ENCODE data around the gene AGTPBP1.

Gene AGTPBP1

GRCh38 chr9:85536514-85536913 is 205.2 kb downstream of the AGTPBP1 start:
- Histone ChIP-seq H3K27me3 (ENCODE audit: control insufficient read depth, insufficient read depth, low read length) (no peaks in the 10 kb centered on the region), H3K9ac (ENCODE audit: low read length) (no peak overlapping the region), H3K27ac (ENCODE audit: low read depth, low read length) (no peak overlapping the region), H3K36me3 (ENCODE audit: control insufficient read depth, insufficient read depth, low read length) (no peaks in the 10 kb centered on the region), H3K4me3 (ENCODE audit: low read depth, low read length) (no peak overlapping the region), H3K9me3 (ENCODE audit: control insufficient read depth, insufficient read depth, low read depth, low read length) (no peaks in the 10 kb centered on the region), H3K4me1 (ENCODE audit: control insufficient read depth, insufficient read depth, low read length) (no peaks in the 10 kb centered on the region)

DNA sequence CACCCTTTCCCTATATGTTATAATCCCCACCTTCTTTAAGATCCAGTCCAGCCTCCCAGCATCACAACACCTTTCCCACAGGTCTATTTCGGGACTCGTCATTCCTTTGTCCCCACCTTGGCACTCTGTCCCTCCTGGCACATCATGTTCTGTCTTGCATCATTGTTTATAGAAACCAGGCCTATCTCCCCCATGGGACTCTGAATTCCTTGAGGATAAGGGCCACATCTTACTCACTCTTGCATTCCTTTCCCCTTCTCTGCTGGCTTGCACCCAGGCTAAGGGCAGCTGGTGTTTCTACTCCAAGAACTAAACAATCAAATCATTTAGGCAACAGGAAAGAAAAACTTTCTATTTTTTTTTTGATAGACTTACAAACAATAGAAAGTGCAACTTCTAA is 205.7 kb downstream of the AGTPBP1 start:
- H3K4me3 ChIP-seq (ENCODE audit: low read depth, low read length), result no peak overlapping the region

GRCh38 chr9:85534340-85534739 is 207.4 kb downstream of the AGTPBP1 start:
- Histone ChIP-seq H3K9me3 (ENCODE audit: control insufficient read depth, insufficient read depth, low read depth, low read length) (no peaks in the 10 kb centered on the region), H3K27me3 (ENCODE audit: control insufficient read depth, insufficient read depth, low read length) (no peaks in the 10 kb centered on the region), H3K9ac (ENCODE audit: low read length) (no peak overlapping the region), H3K36me3 (ENCODE audit: control insufficient read depth, insufficient read depth, low read length) (no peaks in the 10 kb centered on the region), H3K27ac (ENCODE audit: low read depth, low read length) (no peak overlapping the region), H3K4me1 (ENCODE audit: control insufficient read depth, insufficient read depth, low read length) (no peaks in the 10 kb centered on the region), H3K4me3 (ENCODE audit: low read depth, low read length) (no peak overlapping the region)

More for the DNA sequence above, 205.7 kb downstream of the AGTPBP1 start:
- no peaks in the 10 kb centered on the region for H3K36me3 ChIP-seq (ENCODE audit: control insufficient read depth, insufficient read depth, low read length)
- H3K27ac ChIP-seq (ENCODE audit: low read depth, low read length), result no peak overlapping the region
- H3K9me3 ChIP-seq (ENCODE audit: control insufficient read depth, insufficient read depth, low read depth, low read length), result no peaks in the 10 kb centered on the region
- H3K9ac ChIP-seq (ENCODE audit: low read length), result no peak overlapping the region
- no peaks in the 10 kb centered on the region for H3K27me3 ChIP-seq (ENCODE audit: control insufficient read depth, insufficient read depth, low read length)
- H3K4me1 ChIP-seq (ENCODE audit: control insufficient read depth, insufficient read depth, low read length), result no peaks in the 10 kb centered on the region

- Histone ChIP-seq H3K36me3 (ENCODE audit: control insufficient read depth, insufficient read depth, low read length) (no peaks in the 10 kb centered on the region), H3K27me3 (ENCODE audit: control insufficient read depth, insufficient read depth, low read length) (no peaks in the 10 kb centered on the region), H3K9me3 (ENCODE audit: control insufficient read depth, insufficient read depth, low read depth, low read length) (no peaks in the 10 kb centered on the region), H3K27ac (ENCODE audit: low read depth, low read length) (no peak overlapping the region), H3K9ac (ENCODE audit: low read length) (no peak overlapping the region), H3K4me3 (ENCODE audit: low read depth, low read length) (no peak overlapping the region), H3K4me1 (ENCODE audit: control insufficient read depth, insufficient read depth, low read length) (no peaks in the 10 kb centered on the region)
Observed at GRCh38 chr9:85533538-85533937, 208.2 kb downstream of the AGTPBP1 start.

GRCh38 chr9:85530721-85531120 is 211.0 kb downstream of the AGTPBP1 start:
- H3K27ac ChIP-seq (ENCODE audit: low read depth, low read length), result no peak overlapping the region
- no peak overlapping the region for H3K4me3 ChIP-seq (ENCODE audit: low read depth, low read length)
- H3K27me3 ChIP-seq (ENCODE audit: control insufficient read depth, insufficient read depth, low read length), result peaks cover under 1% of the 10 kb centered on the region; the same call in 1 of the 2 replicates
- H3K36me3 ChIP-seq (ENCODE audit: control insufficient read depth, insufficient read depth, low read length), result no peaks in the 10 kb centered on the region
- no peaks in the 10 kb centered on the region for H3K4me1 ChIP-seq (ENCODE audit: control insufficient read depth, insufficient read depth, low read length)
- no peaks in the 10 kb centered on the region for H3K9me3 ChIP-seq (ENCODE audit: control insufficient read depth, insufficient read depth, low read depth, low read length)
- no peak overlapping the region for H3K9ac ChIP-seq (ENCODE audit: low read length)

DNA sequence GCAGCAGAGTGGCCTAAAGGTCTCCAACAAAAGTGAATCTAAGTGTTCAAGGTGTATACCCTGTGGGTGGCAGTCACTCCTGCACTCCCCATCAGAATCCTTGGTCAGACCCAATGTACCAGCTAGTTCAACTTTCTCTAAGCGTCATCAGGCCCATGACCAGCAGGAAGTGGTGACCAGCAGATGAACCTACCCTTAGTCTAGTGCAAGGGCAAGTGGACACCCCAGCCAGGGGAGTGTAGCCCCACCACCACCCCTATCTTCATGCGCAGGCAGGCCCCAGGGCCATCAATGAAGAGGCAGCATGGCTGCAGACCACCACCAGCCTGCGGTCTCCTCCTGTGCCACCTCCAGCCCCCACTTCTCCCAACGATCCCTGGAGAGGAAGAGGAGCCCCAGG is 213.1 kb downstream of the AGTPBP1 start:
- no peak overlapping the region for H3K9ac ChIP-seq (ENCODE audit: low read length)
- no peaks in the 10 kb centered on the region for H3K36me3 ChIP-seq (ENCODE audit: control insufficient read depth, insufficient read depth, low read length)
- no peak overlapping the region for H3K27ac ChIP-seq (ENCODE audit: low read depth, low read length)

GRCh38 chr9:85528142-85528541 is 213.6 kb downstream of the AGTPBP1 start:
- H3K4me3 ChIP-seq (ENCODE audit: low read depth, low read length), result no peak overlapping the region
- peaks cover 25% of the 10 kb centered on the region for H3K27me3 ChIP-seq (ENCODE audit: control insufficient read depth, insufficient read depth, low read length)
- H3K36me3 ChIP-seq (ENCODE audit: control insufficient read depth, insufficient read depth, low read length), result no peaks in the 10 kb centered on the region
- H3K4me1 ChIP-seq (ENCODE audit: control insufficient read depth, insufficient read depth, low read length), result no peaks in the 10 kb centered on the region; the same call in 1 of the 2 replicates
- no peaks in the 10 kb centered on the region for H3K9me3 ChIP-seq (ENCODE audit: control insufficient read depth, insufficient read depth, low read depth, low read length)
- H3K27ac ChIP-seq (ENCODE audit: low read depth, low read length), result no peak overlapping the region
- H3K9ac ChIP-seq (ENCODE audit: low read length), result no peak overlapping the region

More for the DNA sequence above, 213.1 kb downstream of the AGTPBP1 start:
- Histone ChIP-seq H3K4me1 (ENCODE audit: control insufficient read depth, insufficient read depth, low read length) (no peaks in the 10 kb centered on the region), H3K27me3 (ENCODE audit: control insufficient read depth, insufficient read depth, low read length) (peaks cover 21% of the 10 kb centered on the region), H3K9me3 (ENCODE audit: control insufficient read depth, insufficient read depth, low read depth, low read length) (no peaks in the 10 kb centered on the region), H3K4me3 (ENCODE audit: low read depth, low read length) (no peak overlapping the region)

DNA sequence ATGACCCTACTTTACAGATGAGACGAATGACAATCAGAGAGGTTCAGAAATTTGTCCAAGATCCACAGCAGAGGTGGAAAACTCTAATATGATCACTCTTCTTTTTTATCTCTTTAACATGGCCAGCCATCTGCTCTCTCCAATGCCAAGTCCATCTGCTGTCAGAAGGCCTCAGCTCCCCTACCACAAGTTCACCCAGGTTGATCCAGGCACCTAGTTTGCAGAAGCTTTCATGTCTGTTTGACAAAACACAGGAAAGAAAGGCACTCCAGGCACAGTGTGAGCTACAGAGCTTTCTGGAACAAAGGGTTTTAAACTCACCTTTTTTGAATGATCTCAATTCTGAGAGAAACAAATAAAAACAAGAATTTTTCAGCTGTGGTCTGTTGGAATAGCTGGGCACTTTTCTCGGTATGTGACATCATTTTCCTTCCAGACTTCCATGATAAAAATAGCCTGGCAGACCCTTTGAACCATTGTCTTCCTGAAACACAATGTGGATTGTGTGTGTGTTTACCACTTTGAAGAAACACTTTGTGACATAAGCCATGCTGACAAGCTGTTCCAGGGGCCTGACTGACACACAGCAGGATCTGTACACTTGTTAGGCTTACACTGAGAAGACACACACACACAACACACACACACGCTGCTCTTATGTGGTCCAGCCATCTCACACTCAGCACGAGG is 214.3 kb downstream of the AGTPBP1 start:
- Histone ChIP-seq H3K4me3 (ENCODE audit: low read depth, low read length) (no peak overlapping the region), H3K36me3 (ENCODE audit: control insufficient read depth, insufficient read depth, low read length) (no peaks in the 10 kb centered on the region), H3K27me3 (ENCODE audit: control insufficient read depth, insufficient read depth, low read length) (peaks cover 32% of the 10 kb centered on the region), H3K9ac (ENCODE audit: low read length) (no peak overlapping the region), H3K4me1 (ENCODE audit: control insufficient read depth, insufficient read depth, low read length) (no peaks in the 10 kb centered on the region; the same call in 1 of the 2 replicates), H3K27ac (ENCODE audit: low read depth, low read length) (no peak overlapping the region), H3K9me3 (ENCODE audit: control insufficient read depth, insufficient read depth, low read depth, low read length) (no peaks in the 10 kb centered on the region)

GRCh38 chr9:85524531-85524930 is 217.2 kb downstream of the AGTPBP1 start:
- Histone ChIP-seq H3K9me3 (ENCODE audit: control insufficient read depth, insufficient read depth, low read depth, low read length) (no peaks in the 10 kb centered on the region), H3K4me1 (ENCODE audit: control insufficient read depth, insufficient read depth, low read length) (no peaks in the 10 kb centered on the region; the same call in 1 of the 2 replicates), H3K27me3 (ENCODE audit: control insufficient read depth, insufficient read depth, low read length) (peaks cover 47% of the 10 kb centered on the region), H3K36me3 (ENCODE audit: control insufficient read depth, insufficient read depth, low read length) (no peaks in the 10 kb centered on the region), H3K27ac (ENCODE audit: low read depth, low read length) (no peak overlapping the region), H3K9ac (ENCODE audit: low read length) (no peak overlapping the region), H3K4me3 (ENCODE audit: low read depth, low read length) (no peak overlapping the region)

- no peaks in the 10 kb centered on the region for H3K36me3 ChIP-seq (ENCODE audit: control insufficient read depth, insufficient read depth, low read length)
- H3K9me3 ChIP-seq (ENCODE audit: control insufficient read depth, insufficient read depth, low read depth, low read length), result no peaks in the 10 kb centered on the region
- H3K27ac ChIP-seq (ENCODE audit: low read depth, low read length), result no peak overlapping the region
- peak overlapping the region; percentile 73 for H3K4me3 ChIP-seq (ENCODE audit: low read depth, low read length)
- no peaks in the 10 kb centered on the region; the same call in 1 of the 2 replicates for H3K4me1 ChIP-seq (ENCODE audit: control insufficient read depth, insufficient read depth, low read length)
- H3K9ac ChIP-seq (ENCODE audit: low read length), result no peak overlapping the region
- H3K27me3 ChIP-seq (ENCODE audit: control insufficient read depth, insufficient read depth, low read length), result peaks cover 47% of the 10 kb centered on the region
Observed at GRCh38 chr9:85523202-85523601, 218.6 kb downstream of the AGTPBP1 start.

DNA sequence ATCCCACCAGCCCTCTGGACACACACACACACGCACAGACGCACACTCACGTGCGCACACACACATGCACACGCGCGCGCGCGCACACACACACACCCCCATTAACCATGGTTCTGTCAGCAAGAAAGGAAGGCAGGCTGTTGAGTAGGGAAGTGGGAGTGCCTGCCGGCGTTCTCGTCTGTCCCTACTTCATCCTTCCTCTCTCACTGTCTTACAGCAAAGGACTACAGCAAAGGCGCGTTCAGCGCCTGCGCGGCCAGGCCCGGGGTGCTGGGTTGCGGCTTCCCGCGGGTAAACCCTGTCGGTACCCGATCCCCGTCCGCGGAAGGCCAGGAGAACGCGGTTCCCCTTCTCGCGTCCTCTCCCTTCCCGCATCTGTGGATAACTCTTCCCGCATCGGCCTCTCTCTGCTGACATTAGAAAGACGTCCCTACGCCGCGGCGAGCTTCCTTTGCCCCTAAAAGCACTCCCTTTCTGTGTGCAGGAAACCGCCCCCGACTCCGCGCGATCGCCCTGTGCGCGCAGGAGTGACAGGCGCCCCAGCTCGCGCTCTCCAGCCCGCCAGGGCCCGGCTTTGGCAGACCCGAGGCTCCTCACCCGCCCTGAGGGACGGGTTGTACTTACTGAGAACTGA is 219.2 kb downstream of the AGTPBP1 start:
- Histone ChIP-seq H3K27ac (ENCODE audit: low read depth, low read length) (no peak overlapping the region), H3K9ac (ENCODE audit: low read length) (peak overlapping the region; percentile 49), H3K4me3 (ENCODE audit: low read depth, low read length) (peak overlapping the region; percentile 73), H3K36me3 (ENCODE audit: control insufficient read depth, insufficient read depth, low read length) (no peaks in the 10 kb centered on the region), H3K27me3 (ENCODE audit: control insufficient read depth, insufficient read depth, low read length) (peaks cover 47% of the 10 kb centered on the region), H3K4me1 (ENCODE audit: control insufficient read depth, insufficient read depth, low read length) (no peaks in the 10 kb centered on the region; the same call in 1 of the 2 replicates), H3K9me3 (ENCODE audit: control insufficient read depth, insufficient read depth, low read depth, low read length) (no peaks in the 10 kb centered on the region)

Data from HUES6 (cell line).